ENCODE measurements around the gene CWH43. TPM values are rescaled to one million over a fixed set of nuclear protein-coding genes. Genes with fewer than 3 reads are reported as not detected.
"Not testable (repeated sequence)": the region's sequence is repeated elsewhere in the genome, so short reads cannot be mapped to it uniquely, and the experiment has no call there.

CWH43 gene
- total RNA-seq, 3 donors from 2014 or later = 0.66 TPM; not detected in 2

DNA sequence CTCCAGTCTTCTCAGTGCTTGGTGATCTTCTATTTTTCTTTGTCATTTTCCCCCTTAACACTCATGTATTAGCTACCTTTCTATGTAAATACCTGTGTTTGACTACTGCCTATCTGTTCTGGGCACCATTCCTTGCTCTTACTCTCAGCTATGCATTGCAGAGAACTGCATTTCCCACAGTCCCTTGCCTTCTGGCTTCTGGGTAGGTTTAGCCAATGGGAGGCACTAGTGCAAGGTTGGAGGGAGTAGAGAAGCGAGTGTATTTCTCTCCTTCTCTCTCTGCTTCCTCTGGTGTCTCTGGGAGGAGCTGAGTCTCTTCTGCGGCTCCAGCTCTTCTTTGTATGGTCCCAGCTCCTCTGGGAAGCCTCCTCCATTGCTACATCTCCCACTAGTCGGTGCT lies 50.5 kb downstream of the CWH43 start:
- intact Hi-C loops (cut with DNase I; ENCODE audit: low total_unique reads) = no loop called here
- Histone ChIP-seq H3K36me3 (no peaks in the 10 kb centered on the region), H3K4me1 (no peaks in the 10 kb centered on the region), H3K9me3 (no peaks in the 10 kb centered on the region), H3K27me3 (no peaks in the 10 kb centered on the region), H3K27ac (no peak overlapping the region), H3K4me3 (no peak overlapping the region)
- TF ChIP-seq POLR2AphosphoS5 (IDR thresholded peaks at IDR 0.05) (no peak), POLR2A (IDR thresholded peaks at IDR 0.05) (no peak)
- DNase-seq (ENCODE audit: low spot score in 2 of 2) = no peak

DNA sequence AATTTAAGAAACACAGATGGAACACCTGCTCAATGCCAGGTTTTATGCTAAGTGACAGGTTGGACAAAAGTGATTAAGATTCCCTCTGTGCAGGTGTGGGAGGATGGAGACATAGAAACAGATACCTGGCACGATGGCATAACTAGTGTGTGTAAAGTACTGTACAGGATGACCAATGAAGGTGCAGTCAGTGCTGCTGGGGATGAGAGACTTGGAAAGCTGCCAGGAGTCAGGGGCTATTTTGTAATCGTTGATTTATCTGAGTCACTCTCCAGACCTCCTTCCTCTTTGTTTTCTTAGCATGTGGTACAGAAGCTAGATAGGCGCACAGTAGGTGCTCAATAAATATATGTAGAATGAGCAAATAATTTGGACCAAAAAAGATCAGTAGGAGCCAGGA lies 58.2 kb downstream of the CWH43 start:
- H3K4me3 ChIP-seq = no peak overlapping the region
- H3K4me1 ChIP-seq = no peaks in the 10 kb centered on the region
- no peaks in the 10 kb centered on the region for H3K9me3 ChIP-seq
- intact Hi-C loops (cut with DNase I; ENCODE audit: low total_unique reads) = no loop called here
- no peak for DNase-seq (ENCODE audit: low spot score in 2 of 2)
- TF ChIP-seq POLR2AphosphoS5 (IDR thresholded peaks at IDR 0.05) (no peak), CTCF (IDR thresholded peaks at IDR 0.05) (no peak), POLR2A (IDR thresholded peaks at IDR 0.05) (no peak)
- no peaks in the 10 kb centered on the region for H3K27me3 ChIP-seq
- H3K36me3 ChIP-seq = no peaks in the 10 kb centered on the region
- no peak overlapping the region for H3K27ac ChIP-seq

GRCh38 chr4:49058306-49058705 lies 72.2 kb downstream of the CWH43 start:
- intact Hi-C loops (cut with DNase I; ENCODE audit: low total_unique reads) = no loop called here
- no peaks in the 10 kb centered on the region for H3K36me3 ChIP-seq
- no peak overlapping the region for H3K27ac ChIP-seq
- TF ChIP-seq POLR2A (IDR thresholded peaks at IDR 0.05) (no peak), CTCF (IDR thresholded peaks at IDR 0.05) (no peak), POLR2AphosphoS5 (IDR thresholded peaks at IDR 0.05) (no peak)
- DNase-seq (ENCODE audit: low spot score in 2 of 2) = no peak
- no peaks in the 10 kb centered on the region for H3K27me3 ChIP-seq
- peaks cover 15 to 47% of the 10 kb centered on the region in 2 donors for H3K9me3 ChIP-seq
- H3K4me1 ChIP-seq = no peaks in the 10 kb centered on the region
- H3K4me3 ChIP-seq = no peak overlapping the region

DNA sequence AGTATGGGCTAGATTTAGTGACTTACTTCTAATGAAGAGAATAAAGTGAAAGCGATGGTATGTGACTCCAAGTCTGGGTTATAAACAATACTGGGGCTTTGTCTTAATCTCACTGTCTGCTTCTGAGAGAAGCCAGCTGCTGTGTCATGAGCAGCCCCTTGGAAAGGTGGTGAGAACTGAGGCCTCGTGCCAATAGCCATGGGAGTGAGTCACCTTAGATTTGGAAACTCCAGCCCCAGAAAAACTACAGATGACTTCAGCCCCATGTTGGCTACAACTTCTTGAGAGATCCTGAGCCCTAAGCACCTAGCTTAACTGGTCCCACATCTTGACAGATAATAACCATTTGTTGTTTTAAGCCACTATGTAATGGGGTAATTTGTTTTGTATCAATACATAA lies 77.6 kb downstream of the CWH43 start:
- Histone ChIP-seq H3K4me1 (no peaks in the 10 kb centered on the region), H3K36me3 (no peaks in the 10 kb centered on the region), H3K27ac (no peak overlapping the region), H3K4me3 (no peak overlapping the region), H3K27me3 (no peaks in the 10 kb centered on the region), H3K9me3 (peaks cover 9 to 22% of the 10 kb centered on the region in 2 donors)
- no peak for TF ChIP-seq CTCF (IDR thresholded peaks at IDR 0.05)
- no peak for TF ChIP-seq POLR2AphosphoS5 (IDR thresholded peaks at IDR 0.05)
- no peak for TF ChIP-seq POLR2A (IDR thresholded peaks at IDR 0.05)
- DNase-seq (ENCODE audit: low spot score in 2 of 2) = no peak
- intact Hi-C loops (cut with DNase I; ENCODE audit: low total_unique reads) = no loop called here

DNA sequence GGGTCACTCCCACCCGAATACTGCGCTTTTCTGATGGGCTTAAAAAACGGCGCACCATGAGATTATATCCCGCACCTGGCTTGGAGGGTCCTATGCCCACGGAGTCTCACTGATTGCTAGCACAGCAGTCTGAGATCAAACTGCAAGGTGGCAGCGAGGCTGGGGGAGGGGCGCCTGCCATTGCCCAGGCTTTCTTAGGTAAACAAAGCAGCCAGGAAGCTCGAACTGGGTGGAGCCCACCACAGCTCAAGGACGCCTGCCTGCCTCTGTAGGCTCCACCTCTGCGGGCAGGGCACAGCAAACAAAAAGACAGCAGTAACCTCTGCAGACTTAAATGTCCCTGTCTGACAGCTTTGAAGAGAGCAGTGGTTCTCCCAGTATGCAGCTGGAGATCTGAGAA lies 86.1 kb downstream of the CWH43 start:
- H3K27ac ChIP-seq; H3K27me3 ChIP-seq; H3K36me3 ChIP-seq; intact Hi-C loops (cut with DNase I; ENCODE audit: low total_unique reads); H3K4me1 ChIP-seq; H3K4me3 ChIP-seq; H3K9me3 ChIP-seq; DNase-seq (ENCODE audit: low spot score in 2 of 2): not testable (repeated sequence)

DNA sequence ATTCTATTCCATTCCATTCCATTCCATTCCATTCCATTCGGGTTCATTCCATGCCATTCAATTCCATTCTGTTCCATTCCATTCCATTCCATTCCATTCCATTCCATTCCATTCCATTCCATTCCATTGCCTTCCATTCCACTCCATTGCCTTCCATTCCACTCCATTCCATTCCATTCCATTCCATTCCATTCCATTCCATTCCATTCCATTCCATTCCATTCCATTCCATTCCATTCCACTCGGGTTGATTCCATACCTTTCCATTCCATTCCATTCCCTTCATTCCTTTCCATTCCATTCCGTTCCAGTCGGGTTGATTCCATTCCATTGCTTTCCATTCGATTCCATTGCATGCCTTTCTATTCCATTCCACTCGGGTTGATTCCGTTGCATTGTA lies 105.8 kb downstream of the CWH43 start:
- H3K36me3 ChIP-seq; DNase-seq (ENCODE audit: low spot score in 2 of 2); H3K27me3 ChIP-seq; H3K4me1 ChIP-seq; H3K4me3 ChIP-seq; H3K27ac ChIP-seq; intact Hi-C loops (cut with DNase I; ENCODE audit: low total_unique reads): not testable (repeated sequence)
- peaks cover 20 to 52% of the 10 kb centered on the region in 2 donors for H3K9me3 ChIP-seq

DNA sequence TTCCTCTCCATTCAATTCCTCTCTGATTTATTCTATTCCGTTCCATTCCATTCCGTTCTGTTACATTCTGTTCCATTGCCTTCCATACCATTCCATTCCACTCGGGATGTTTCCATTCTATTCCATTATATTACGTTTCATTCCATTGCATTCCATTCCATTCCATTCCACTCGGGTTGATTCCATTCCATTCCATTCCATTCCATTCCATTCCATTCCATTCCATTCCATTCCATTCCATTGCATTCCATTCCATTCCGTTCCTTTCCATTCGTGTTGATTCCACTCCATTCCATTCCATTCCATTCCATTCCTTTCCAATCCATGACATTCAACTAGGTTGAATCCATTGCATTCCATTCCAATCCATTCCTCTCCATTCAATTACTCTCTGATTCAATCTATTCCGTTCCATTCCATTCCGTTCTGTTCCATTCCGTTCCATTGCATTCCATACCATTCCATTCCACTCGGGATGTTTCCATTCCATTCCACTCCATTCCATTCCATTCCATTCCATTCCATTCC lies 106.6 kb downstream of the CWH43 start:
- H3K4me1 ChIP-seq; H3K27me3 ChIP-seq; H3K36me3 ChIP-seq; H3K27ac ChIP-seq; H3K4me3 ChIP-seq; DNase-seq (ENCODE audit: low spot score in 2 of 2); intact Hi-C loops (cut with DNase I; ENCODE audit: low total_unique reads): not testable (repeated sequence)
- peaks cover 21 to 52% of the 10 kb centered on the region in 2 donors for H3K9me3 ChIP-seq

- H3K36me3 ChIP-seq; H3K4me3 ChIP-seq; H3K27me3 ChIP-seq; H3K4me1 ChIP-seq; H3K27ac ChIP-seq; DNase-seq (ENCODE audit: low spot score in 2 of 2); intact Hi-C loops (cut with DNase I; ENCODE audit: low total_unique reads): not testable (repeated sequence)
- peaks cover 47 to 65% of the 10 kb centered on the region in 2 donors for H3K9me3 ChIP-seq
Observed at GRCh38 chr4:49096215-49096614, 110.1 kb downstream of the CWH43 start.

DNA sequence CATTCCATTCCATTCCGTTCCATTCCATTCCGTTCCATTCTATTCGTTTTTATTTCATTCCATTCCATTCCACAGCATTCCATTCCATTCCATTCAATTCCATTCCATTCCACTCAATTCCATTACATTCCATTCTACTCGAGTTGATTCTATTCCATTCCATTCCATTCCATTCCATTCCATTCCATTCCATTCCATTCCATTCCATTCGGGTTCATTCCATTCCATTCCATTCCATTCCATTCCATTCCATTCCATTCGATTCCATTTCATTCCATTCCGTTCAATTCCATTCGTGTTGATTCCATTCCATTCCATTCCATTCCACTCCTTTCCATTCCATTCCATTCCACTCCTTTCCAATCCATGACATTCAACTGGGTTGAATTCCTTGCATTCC lies 110.6 kb downstream of the CWH43 start:
- H3K4me1 ChIP-seq; H3K36me3 ChIP-seq; H3K27ac ChIP-seq; H3K4me3 ChIP-seq; H3K27me3 ChIP-seq; DNase-seq (ENCODE audit: low spot score in 2 of 2); intact Hi-C loops (cut with DNase I; ENCODE audit: low total_unique reads): not testable (repeated sequence)
- peaks cover 47 to 63% of the 10 kb centered on the region in 2 donors for H3K9me3 ChIP-seq

- H3K4me1 ChIP-seq; H3K27ac ChIP-seq; DNase-seq (ENCODE audit: low spot score in 2 of 2); intact Hi-C loops (cut with DNase I; ENCODE audit: low total_unique reads); H3K4me3 ChIP-seq; H3K27me3 ChIP-seq; H3K36me3 ChIP-seq: not testable (repeated sequence)
- H3K9me3 ChIP-seq = peaks cover 46 to 59% of the 10 kb centered on the region in 2 donors
Observed at GRCh38 chr4:49097071-49097470, 111.0 kb downstream of the CWH43 start.

All from breast epithelium (tissue), 4 donors.